GM18499 (cell line): ENCODE results near the gene PRDM16.

ENCODE experiments used
- ATAC-seq: cut with Tn5 transposase; IDR thresholded peaks from one replicate; pipeline ENCODE4 v1.9.1; 2021; ENCODE audit warnings: moderate number of reproducible peaks; ENCODE audit not compliant: insufficient read depth, unreplicated experiment

PRDM16 gene

DNA sequence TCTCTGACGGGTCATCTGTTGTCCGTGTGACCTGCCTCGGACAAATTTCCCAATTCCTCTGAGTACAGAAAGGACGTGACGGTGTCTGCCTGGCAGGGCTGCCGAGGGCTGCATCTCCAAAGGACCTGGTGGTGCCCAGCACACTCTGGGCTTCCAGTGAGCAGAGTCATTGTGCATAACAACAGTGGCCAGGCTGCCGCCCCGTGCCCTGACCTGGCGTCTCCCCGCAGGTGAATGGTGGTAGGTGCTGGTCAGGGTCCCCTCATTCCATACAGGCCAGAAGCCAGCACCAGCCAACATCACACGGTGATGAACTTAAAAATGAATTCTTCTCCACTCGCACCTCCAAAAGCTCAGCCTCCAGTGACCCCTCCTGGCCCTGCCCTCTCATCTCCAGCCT is 28.2 kb downstream of the PRDM16 start:
- no peak for ATAC-seq

DNA sequence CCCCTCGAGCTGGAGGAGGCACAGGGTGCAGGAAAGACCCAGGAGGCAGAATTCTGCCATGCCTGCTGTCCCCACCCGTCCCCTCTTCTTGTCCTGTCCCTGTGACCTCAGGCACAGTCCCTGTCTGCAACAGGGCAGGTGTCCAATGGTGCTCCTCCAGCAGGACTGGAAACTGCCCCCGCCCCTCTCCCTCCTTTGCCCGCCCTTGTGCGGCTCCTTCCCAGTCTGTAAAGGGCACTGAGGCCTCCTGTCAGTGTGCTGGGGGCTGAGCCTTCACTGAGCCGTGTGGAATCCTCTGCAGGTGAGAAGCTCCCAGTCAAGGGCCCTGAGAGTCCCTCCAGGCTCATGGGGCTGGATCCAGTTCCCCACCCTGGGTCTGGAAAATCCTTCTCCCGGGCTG is 28.9 kb downstream of the PRDM16 start:
- ATAC-seq = no peak

DNA sequence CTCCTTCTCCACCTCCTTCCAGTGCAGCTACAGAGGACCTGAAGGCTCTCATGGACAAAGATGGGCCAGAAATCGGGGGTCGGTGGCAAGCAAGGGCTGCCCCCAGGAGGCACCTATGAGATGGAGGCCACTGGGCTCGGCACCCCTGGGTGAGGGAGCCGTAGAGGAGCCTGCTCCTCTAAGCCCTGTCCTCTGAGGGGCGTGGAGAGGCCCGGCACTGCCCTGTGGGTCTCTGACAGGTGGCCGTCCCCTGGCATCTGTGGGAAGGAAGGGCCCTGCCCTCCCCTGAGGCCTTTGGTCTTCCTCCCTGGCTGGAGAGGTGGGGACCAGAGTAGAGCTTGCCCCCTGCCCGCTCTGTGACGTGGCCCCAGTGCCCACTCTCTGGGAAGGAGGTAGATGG is 30.9 kb downstream of the PRDM16 start:
- ATAC-seq = no peak

DNA sequence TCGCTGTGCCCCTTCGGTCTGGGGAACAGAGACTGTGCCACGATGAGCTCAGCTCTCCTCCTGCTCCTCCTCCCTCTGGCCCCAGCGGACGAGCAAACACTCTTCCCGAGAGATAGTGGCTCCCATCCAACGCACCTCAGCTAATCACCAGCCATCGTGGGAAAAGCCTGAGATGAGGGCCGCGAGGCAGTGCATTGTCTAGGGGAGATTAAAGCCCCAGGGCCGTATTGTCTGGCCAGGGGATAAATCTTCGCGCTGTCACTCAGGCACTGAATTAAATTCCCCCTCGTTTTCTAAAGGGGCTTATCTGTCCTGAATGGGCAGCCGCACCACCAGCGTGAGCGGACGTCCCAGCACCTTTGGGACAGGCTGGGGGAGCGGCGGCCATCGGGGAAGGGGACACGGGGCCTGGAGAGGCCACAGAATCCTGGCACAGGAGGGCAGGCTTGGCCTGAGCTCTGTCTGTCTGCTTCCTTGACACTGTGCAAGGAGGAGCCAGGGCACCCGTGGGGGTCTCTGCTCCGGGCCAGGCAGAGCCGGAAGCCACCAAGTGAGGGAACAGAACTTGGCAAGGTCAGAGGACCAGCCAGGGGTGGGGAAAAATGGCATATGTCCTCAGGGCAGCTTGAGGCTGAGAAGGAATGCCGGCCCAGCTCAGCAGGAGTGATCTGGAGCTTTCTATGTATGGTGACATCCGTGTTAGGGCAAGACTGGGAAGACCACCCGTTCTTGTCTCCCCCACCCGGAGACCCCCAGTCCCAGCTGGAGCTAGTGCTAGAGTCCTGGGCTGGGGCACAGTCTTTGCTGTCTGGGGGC is 32.3 kb downstream of the PRDM16 start:
- ATAC-seq = no peak

DNA sequence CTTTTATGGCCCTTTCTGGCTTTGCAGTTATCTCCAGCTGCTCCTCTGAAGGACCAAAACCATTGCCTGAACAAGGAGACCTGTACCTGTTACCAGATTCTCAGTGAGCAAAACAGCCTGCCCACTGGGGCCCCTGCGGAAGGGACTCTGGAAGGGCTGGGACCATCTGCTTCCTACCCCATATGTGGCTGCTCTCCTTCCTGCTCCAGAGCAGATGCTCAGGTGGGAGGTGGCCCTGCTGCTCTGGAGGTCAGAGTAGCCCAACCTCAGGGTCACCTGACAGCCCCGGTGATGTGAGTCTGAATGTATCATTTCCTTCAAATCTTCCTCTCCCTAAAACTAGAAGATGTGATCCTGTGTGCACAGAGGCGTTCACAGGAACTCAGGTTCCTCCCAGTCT is 33.6 kb downstream of the PRDM16 start:
- ATAC-seq = no peak

DNA sequence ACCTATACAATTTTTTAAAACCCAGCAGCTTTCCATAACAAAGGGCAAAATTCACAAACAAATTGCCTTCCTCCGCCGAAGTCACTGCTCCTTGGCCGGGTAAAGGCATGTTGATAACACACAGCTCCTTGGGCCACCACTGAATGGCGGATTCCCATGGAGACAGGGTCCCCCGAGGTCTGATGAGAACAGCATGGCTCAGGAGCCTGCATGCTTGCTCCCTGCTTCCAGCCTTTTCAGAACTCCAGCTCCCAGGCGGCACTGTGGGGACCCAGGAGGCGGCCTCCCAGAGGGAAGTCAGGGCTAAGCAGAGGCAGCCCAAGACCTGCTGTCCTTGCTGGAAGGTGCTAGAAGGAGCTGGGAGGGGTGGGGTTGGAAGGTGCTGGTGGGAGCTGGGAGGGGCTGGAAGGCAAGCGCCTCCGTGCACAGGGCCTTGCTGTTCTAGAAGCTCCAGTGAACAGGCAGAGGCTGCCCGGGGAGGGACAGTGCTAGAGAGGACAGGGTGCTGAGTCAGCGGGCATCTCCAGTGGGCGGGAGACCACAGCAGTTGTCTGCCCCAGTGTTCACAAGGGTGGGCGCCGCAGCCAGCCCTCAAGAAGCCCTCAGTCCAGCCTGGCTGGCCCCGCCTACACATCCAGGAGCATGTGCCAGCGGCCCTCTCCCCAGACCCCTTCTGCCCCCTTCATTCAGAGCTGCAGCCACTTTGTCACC is 35.1 kb downstream of the PRDM16 start:
- ATAC-seq = no peak

DNA sequence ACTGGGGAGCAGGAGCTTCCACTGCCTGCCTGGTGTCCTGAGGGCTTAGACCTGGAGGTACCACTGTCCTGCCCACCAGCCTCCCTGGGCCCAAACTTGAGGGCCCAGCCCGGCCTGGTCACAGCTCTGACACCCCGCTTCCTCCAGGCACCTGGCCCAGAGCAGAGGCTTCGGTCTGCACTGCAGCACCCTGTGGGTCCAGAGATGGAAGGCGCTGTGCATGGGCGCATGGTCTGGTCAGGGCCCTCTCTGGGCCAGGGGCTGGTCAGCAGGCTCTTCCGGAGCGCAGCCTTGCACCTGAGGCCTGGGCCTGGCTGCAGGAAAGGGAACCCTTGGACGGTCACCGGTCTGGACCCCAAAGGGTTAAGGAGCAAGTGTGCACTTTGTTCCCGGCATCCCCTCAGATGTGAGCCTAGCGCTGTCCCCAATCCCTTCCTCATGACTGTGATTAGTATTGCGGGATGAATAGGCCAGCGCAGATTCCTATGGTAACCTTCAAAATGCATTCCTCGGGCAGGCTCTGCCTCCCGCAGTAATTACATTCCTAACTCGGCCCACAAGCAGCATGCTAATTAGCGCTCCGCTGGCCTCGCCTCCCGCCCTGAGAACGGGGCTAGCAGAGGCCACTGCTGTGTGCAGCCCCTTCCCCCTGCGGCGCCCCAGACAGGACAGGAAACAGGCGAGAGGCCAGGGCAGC is 36.3 kb downstream of the PRDM16 start:
- ATAC-seq = no peak

DNA sequence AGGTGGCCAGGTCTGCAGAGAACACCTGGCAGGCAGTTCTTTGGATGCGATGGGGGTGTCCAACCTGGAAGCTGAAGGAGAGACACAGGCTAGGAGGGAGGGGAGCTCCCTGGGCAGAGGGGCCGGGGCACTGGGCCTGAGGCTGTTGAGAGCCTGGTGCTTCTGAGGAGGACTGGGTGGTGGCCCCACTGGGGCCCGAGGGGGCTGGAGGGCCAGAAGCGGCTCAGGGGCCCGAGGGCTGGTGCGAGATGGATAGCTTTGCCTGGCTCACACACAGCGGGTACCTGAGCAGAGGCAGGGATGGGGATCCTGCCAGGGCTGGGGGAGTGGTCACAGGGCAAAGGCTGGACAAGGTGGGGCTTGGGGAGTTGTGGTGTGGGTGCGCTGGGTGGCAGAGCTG is 37.2 kb downstream of the PRDM16 start:
- ATAC-seq = no peak

DNA sequence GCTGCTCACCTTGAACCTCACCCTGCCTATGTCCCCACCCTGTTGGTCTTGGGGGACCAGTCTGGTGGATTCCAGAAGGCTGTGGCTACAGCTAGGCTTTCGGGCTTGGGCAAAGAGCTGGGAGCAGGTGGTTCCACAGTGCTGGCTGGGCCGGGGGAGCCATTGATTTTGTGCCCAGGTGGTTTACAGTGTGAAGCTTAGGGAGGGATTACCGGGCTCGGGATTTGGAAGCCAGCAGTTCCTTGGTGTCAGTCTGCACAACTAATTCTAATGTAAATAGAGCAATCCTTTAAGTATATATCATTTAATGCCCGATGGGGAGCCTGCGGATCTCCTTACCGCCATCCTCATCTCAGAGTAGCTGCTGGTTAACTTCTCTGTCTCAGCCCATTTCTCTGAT is 38.2 kb downstream of the PRDM16 start:
- ATAC-seq = no peak

DNA sequence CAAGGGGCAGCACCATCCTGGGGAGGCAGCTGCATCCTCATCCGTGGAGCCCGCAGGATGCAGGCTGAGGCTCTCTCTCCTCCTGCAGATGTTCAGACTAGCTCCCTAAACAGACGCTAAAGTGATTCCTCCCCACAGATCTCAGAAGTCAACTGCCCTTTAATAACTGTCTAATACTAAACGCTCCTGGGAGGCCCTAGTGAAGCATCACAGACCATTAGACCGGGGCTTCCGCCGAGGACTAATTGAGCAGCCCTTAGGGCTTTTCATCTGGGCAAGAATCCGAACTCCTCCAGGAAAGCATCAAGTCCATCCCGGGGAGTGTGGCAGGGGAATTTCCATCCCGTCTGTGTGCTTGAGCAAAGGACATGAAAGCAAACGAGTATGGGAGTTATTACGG is 40.4 kb downstream of the PRDM16 start:
- no peak for ATAC-seq

DNA sequence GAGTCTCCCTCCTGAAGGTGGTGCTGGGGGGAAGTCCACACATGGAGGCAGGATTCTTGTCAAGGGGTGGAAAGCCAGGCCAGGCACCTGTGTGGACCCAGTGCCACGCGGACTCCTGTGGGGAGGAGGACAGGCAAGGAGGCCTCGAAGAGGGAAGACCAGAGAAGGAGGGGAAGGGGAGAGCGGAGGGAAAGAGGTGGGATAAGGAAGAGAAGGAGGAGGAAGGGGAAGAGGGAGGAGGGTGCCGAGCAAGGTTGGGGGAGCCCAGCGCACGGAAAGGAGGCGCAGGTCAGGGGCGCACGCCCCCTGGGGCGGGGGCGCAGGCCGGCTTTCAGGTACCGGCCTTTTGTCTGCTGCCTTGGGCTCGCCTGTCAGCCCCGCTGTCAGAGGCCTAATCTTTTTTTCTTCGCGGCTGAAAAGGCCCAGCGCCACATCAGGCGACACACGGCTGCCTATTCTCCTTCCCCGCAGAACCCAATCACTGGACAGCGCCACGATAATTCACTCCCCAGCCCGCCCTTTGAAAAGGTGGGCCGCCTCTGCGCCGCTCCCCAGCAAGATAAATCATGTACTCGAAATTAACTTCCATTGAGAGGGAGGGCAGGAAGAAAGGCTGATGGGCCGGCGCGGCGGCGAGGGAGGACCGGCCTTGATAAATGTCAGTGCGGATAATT is 42.5 kb downstream of the PRDM16 start:
- no peak for ATAC-seq

DNA sequence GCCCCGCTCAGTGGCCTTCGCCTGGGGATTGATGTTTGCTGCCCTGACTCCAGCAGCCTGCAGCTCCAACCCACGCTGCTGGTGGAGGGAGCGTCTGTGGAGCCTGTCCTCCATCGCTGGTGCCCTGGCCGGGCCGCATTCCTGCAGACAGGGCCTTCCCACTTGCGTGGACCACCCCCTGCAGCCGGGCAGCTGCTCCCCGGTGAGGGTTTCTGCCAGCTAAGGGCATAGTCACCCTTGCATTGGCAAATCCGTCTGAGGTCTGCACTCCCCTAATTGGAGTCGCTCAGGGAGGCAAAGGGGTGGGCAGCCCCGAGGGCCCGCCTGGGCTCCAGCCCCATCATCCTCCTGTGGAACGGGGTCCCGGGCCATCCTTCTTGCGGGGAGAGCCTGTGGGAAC is 43.5 kb downstream of the PRDM16 start:
- ATAC-seq = no peak

DNA sequence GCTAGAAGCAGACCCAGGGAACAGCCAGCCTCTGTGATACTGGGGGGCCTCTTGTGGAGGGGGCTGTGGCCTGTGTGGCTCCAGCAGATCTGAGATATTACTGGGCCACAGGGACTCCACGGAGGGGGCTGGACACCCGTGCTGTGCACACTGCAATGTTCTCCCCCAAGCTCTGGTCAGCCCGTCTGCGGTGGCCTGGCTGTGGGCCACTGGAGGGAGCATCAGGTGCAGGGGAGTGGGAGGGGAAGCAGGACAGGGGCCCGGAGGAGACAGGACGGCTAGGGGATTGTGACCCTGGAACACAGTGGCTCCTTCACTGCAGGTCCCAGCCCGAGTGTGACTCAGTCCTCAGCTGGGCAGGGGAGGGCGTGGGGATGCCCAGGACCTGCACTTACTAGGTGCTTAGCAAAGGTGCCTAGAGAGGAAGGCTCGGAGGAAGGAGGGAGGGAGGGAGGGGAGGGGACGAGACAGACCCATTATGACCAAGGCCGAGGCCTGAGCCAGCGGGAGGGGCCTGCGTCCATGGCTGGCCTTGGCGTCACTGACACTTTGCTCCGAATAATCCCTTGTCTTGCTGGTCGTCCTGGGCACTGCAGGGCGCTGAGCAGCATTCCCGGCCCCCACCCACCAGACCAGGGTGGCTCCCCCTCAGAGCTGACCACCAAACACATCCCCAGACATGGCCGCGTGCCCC is 44.2 kb downstream of the PRDM16 start:
- ATAC-seq = no peak

DNA sequence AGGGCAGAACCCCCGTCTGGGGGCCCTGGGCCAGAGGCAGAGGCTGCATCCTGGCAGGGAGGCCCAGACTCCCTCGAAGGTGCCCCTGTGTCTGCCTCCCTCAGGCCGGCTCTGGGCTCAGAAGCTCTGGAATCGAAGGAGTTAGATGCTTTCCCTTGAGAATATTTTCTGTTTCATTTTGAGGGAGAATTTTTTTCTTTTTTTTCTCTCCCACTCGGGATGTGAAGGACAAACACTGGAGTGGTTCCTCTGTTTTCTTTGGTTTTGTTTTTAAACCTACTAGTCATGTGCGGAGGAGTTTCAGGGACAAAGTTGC is 44.7 kb downstream of the PRDM16 start:
- no peak for ATAC-seq

DNA sequence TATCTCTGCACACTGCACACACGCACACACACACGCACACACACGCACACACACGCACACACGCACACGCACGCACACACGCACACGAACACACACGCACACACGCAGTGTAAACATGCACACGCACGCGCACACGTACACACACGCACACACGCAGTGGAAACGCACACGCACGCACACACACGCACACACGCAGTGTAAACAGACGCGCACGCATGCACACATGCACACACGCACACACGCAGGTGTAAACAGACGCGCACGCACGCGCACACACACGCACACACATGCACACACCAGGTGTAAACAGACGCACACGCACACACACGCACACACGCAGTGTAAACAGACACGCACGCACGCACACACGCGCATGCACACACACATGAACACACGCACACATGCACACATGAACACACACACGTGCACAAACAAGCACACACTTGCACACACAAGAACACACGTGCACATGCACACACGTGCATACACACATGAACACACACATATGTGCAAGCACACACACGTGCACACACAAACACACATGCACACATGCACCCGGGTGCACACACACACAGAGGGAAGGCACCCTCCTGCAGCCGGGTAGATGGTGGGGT is 45.2 kb downstream of the PRDM16 start:
- ATAC-seq = no peak

DNA sequence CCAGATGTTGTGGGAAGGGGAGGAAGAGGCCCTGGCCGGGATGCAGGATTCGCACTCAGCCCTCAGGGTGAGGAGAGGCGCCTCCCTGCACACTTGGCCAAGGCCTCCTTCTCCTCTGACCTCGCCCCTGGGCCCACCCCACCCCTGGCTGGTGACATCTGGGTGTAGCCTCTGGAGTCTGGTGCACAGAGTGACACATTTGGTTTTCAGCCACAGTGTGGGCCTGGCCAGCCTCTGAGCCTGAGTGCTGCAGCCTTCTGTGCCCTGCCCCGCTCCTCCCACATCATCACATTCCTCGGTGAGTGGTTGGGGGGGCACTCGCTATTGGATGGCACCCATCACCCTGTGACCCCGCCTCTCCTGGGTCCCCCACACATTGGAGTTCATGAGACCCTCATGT is 45.8 kb downstream of the PRDM16 start:
- ATAC-seq = no peak

DNA sequence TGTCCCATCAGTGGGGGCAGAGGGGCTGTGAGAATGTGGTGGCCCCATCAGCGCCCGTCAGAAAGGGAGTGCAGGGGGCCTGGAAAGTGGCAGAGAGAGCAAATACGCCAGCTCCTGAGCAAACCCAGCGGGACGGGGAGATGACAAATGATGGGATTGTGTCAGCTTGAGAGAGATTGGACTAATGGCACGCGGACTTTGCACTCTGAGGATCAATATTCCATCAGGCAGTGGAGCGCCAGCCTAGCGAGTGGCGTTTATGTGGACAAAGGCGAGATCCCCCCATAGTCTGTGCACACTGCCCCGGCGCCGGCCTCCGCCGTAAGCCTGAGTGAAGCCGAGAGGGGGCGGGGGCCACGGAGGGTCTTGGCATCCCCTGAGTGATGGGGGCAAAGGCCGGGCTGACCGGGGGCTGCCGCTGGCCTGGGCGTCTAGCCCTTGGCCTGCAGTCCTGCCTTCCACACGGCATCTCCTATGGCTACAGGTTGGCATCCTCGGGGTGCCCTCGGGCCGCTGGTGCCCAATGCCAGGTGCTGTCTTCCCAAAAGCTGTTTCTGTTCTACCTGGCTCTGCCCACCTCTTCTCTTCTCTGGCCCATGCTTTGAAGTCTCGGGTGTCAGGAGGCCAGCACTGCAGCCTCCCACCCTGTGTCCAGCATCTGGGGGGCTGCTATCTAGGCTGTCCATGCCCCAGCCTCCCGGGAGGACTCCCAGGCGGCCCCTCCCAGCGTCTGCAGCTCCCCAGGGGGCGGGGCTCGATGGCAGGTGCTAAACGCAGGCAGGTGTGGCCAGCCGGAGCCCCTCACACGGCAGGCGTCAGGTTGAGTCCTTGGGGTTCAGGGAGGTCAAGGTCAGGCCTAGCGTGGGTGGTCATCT is 46.5 kb downstream of the PRDM16 start:
- ATAC-seq = no peak

DNA sequence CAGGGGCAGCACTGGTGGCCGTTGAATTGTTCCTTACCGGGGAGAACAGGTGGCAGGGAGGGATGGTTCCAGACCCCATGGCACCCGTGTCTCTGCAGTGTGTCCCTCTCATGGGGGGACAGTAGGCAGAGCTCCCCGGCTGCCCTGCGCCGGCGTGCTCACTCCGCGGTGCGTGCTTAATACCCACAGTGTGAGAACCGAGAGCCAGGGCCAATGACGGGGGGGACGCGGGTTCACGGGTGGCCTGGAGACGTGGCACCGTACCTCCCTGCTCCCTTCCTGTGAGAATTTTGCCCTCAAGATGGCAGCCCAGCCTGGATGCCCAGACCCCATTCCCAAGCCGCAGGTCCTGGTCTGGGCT is 47.1 kb downstream of the PRDM16 start:
- ATAC-seq = no peak

DNA sequence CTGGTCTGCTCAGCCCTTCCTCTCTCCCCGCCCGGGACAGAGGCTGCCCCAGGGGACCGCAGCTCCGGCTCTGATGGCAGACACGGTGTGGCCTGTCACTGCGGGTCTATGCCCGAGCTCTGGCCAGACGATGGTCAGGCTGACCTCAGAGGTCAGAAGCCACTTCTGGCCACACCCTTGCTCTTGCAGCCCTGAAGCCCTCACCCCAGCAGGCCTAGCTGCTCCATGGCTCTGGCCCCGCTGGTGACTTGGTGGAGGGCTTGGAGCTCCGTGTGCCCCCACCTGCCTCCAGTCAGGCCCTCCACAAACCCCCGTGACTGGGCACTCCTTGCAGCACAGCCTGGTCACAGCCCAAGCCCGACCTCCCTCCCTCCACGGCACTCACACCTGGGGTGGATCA is 47.6 kb downstream of the PRDM16 start:
- ATAC-seq = no peak
